ENCODE data around the gene JDP2.

JDP2 gene

DNA sequence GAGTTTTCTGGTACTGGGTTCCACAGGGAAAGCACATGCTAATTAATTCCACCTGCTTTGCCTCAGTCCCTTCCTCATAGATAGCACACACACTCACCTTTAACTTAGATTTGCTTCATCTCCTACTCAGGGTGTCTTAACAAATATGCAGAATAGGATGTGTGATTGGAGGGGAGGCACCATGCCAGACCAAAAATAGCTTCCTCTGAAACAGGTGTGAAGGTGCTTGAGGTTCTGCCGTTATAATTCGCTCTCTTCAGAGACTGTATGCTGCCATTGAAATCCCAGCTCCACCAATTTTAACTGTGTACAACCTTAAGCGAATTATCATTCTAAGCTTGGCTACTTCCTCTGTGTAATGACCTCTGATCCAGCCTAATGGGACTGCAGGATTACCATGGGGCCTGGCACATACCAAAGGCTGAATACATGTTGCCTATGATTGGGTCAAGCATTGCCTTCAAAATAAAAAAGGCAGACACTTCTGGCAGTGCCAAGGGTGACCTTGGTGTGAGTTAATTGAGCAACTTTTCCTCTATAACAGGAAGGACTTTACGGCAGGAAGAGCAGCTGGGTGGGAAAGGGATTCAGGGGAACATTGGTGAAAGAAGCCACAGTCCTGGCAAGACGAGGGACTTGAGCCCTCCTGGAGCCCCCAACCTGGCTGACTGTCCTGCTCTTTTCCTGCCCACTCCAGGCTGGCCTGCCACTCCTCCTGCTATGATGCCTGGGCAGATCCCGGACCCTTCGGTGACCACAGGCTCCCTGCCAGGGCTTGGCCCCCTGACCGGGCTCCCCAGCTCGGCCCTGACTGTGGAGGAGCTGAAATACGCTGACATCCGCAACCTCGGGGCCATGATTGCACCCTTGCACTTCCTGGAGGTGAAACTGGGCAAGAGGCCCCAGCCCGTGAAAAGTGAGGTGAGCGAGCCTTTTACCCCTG lies 9.7 kb downstream of the JDP2 start:
- no peak for DNase-seq (ENCODE audit: low spot score)

DNA sequence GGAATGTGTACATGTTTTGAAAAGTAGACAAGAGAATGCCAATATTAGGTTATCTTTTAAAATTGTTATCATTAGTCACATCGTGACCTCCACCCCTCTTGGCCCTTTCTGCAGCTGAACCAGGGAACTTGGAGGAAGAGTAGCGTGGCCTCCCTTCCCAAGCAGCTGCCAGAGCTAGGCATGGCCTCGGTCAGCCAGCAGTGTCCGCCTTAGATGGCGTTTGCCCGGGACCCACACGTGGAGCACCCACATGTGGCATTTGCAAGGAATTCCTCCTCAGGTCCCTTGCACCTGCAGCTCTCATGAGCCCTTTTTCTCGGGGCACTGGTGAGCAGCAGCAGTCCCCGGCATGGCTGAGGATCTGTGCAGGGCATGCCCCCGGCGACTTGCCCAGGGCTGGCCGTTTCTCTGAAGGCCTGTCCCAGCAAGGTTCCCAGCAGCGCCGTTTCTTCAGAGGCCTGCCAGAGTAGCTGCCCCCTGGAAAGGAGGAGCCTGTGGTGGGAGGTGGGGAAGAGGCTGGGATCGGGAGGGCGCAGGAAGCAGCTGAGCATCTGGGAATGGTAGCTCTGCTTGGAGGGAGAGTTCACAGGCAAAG lies 10.8 kb downstream of the JDP2 start:
- no peak for DNase-seq (ENCODE audit: low spot score)

DNA sequence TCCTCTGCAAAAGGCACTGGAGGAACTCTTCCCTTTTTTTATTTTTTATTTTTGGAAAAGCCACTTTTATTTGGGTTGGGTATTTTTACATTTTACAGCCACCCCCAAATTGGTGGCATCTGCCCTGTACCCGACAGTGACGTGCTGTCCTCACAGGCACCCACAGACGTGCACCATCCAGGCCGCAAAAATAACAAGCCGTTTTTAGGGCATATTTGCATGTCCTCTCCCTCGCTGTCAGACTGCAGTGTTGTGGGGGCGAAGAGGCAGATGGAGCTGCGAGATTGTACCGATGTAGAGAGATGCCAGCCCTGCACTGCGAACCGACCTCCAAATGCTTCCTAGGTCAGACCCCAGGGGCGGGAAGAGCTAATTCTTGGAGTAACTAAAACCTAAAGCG lies 12.2 kb downstream of the JDP2 start:
- no peak for DNase-seq (ENCODE audit: low spot score)

- DNase-seq (ENCODE audit: low spot score) = no peak
These were observed 13.1 kb downstream of the JDP2 start for GRCh38 chr14:75440733-75441477.

DNA sequence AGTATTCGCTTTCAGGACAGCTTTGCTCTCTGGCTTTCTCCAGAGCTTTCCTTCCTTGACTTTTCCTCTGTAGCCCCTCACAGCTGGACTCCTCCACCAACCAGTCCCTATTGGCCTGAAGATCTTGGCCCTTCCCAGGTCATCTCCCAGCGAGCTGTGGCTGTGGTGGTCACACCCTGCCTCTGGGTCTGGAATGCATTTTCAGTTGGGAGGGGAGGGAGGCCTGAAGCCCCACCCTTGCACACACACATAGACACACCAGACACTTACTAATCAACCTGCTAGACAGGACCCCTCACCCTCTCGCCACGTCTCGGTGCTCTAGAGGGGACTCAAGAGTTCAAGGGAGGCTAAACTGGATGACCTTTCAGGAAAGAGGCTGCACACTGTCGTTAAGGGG lies 13.9 kb downstream of the JDP2 start:
- no peak for DNase-seq (ENCODE audit: low spot score)

DNA sequence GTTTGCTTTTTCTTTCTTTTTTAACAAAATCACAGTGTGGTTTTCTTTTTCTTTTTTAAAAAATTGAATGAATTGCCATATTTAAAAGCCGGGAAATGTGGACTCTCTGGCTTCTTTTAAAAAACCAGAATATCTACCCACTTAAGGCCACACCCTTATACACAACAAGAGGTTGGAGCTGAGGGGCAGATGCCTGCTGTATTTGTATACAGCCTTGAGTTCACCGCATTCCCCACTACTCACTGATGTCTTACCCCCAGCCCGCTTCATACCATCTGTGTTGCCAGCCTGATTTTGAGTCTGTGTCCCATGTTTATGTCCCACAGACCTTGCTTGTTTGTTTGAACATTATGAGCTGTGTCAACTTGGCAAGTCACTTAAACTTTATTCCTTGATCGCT lies 14.3 kb downstream of the JDP2 start:
- DNase-seq (ENCODE audit: low spot score) = no peak

- DNase-seq (ENCODE audit: low spot score) = no peak
These were observed 14.8 kb downstream of the JDP2 start for GRCh38 chr14:75442642-75443041.

DNA sequence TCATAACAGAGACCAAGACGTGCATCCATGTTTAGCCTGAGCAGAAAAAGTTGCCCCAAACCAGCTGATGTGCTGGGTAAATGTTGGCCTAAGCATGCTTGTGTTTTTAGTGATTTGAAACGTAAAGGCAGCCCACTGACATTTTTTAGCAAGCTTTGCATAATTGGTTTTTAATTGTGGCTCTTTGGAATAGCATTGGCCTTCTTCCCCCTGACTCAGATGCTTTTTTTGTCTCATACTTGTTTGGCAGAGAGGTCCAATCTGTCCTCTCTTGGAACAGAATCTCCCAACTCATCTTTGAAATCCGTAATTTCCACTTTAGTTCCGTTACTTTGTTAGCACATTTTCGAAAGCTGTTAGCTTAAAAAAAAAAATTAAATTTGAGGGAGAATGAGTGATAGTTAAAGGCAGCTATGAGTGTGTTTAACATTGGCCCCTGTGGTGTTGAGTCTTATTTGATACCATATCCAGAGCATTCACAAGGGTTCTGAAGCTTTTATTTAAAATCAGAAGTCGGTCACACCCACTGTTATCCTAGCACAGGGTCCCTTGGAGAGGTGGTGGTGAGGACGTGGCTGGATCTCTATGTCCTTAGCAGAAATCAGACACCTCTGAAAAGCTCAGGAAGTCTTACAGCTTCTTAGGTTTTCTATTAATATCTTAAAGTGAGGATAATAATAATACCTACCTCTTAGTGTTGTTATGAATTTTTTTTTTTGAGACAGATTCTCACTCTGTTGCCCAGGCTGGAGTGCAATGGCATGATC lies 15.6 kb downstream of the JDP2 start:
- DNase-seq (ENCODE audit: low spot score) = no peak

DNA sequence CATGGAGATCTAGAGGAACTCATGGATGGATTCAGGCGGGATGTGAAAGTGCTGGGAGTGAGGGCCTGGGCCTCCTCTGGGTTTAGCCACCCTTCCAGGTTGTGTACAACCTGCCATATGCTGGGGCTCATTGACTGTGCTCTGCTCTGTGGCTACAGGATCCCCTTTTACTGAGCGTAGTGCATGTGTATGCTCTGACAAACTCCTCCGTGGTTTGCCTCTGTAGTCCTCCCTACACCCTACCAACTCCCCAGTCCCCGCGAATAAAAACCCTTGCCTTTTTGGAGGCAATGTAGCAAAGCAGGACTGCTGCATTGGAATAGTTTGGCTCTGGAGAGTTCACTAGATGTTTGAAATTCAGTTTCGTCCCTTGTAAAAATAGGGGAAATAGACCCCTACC lies 17.4 kb downstream of the JDP2 start:
- DNase-seq (ENCODE audit: low spot score) = no peak

GRCh38 chr14:75445963-75446362 lies 18.1 kb downstream of the JDP2 start:
- DNase-seq (ENCODE audit: low spot score) = no peak

- DNase-seq (ENCODE audit: low spot score) = no peak
These were observed 18.6 kb downstream of the JDP2 start for GRCh38 chr14:75446447-75446846.

GRCh38 chr14:75448209-75448608 lies 20.4 kb downstream of the JDP2 start:
- no peak for DNase-seq (ENCODE audit: low spot score)

DNA sequence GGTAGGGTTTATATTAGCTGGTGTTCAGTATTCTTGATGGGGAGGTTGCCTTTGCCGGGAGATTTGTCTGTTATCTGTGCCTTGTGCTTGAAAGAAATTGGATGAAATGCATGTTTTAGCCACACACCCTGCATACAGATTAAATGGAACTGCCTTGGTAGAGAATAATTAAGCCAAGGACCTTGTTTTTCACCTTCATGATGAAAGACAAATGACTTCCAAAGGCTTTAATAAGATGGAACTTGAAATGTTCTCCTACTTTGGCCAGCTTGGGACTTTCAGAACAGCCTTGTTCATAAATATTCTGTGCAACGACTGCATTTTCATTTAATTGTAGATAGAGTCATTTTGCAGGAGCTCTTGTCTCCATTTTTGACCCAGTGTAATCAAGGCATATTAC lies 21.2 kb downstream of the JDP2 start:
- no peak for DNase-seq (ENCODE audit: low spot score)

DNA sequence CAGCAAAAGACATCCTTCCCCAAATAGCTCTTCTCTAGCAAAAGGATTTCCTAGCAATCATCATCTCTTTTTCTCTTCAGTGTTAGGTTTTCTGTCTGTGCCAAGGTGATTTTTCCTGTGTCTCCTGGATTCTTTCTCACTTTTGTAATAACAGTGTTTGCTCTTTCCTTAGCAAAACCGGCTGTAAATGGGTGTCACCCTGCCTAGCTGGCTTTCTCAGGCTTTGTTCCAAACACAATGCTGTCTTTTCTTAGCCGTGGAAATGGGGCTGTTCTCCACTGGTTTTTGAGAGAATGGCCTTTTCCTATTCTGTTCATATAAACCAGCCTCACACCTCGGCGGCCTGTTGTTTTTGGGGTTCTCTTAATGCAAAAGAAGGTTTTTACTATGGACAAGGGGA lies 21.9 kb downstream of the JDP2 start:
- no peak for DNase-seq (ENCODE audit: low spot score)

DNA sequence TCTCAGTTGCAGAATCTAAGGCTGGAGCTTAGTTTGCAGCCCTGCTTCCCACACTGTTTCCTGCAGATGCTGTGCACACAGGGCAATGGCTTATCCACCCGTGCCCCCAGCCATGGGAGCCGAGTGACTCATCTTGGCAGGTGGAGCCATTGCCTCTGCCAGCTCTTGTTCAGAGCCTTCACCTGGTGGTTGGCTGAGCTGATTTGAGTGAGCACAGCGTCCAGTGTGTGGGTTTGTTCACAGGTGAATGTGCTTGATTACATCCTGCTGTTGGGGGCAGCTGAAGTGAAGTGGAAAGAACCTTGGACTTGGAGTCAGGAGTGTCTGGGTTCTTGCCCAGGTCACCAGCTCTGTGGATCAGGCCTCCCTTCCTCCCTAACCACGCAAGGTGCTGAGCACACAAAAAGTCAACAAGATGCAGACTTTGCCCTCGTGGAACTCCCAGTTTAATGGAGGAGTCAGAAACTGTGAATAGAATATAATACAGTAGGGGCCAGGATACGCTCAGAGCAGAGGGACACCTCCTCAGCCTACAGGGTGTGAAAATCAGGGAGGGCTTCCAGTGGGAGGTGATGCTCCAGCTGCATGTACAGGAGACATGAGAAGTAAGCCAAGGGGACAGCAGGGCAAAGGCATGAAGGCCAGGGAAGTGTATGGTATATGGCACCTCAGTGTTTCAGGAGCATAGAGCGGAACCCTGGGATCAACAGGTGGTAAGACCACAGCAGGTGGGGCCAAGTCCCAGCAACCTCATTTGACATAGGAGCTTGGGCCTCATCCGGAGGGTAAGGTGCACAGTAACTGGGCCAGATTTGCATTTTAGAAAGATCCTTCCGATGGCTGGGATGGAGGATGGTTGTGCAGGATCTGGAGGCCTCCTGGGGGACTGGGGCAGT lies 22.8 kb downstream of the JDP2 start:
- DNase-seq (ENCODE audit: low spot score) = no peak

GRCh38 chr14:75452324-75452723 lies 24.5 kb downstream of the JDP2 start:
- DNase-seq (ENCODE audit: low spot score) = no peak

DNA sequence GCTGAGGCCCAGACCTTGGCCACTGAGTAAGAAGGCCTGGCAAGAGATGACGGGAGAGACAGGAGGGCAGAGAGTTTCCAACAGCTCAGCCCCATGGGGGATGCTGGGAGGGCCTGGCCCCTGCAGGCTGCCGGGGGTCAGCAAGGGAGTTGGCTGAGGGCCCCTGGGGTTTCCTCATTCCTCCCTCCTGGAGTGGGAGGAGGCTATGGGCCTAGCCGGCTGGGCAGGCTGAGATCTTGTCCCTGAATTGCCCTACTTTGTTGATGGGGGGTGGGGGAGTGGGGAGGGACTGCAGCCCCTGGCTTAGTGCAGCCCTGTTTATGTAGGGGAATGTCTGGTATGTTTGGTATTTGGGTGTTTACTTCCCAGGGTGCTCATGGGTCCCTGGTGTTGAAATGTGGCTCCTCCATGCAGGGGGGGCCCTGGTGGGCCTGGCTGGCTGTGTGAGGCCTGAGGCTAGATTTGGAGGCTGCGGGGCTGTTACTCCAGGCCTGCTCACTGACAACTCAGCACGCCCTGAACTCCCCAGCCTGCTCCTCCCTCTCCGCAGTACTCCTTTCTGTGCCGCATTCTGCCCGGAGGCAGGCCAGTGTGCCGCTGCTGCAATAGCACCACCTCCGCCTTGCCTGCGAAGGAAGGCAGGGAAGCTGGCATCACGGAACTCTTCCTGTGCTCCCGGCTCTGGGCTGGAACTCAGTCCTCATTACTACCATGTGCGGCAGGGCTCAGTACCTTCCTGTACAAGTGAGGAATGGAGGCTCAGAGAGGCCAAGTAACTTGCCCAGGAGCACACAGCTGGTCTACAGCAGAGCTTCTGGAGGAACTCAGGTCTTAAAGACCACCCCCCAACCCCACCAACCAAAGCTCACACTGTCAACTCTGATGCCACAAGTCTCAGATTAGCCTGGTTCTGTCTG lies 25.3 kb downstream of the JDP2 start:
- DNase-seq (ENCODE audit: low spot score) = no peak

- no peak for DNase-seq (ENCODE audit: low spot score)
These were observed 26.1 kb downstream of the JDP2 start for GRCh38 chr14:75453817-75454434.

DNA sequence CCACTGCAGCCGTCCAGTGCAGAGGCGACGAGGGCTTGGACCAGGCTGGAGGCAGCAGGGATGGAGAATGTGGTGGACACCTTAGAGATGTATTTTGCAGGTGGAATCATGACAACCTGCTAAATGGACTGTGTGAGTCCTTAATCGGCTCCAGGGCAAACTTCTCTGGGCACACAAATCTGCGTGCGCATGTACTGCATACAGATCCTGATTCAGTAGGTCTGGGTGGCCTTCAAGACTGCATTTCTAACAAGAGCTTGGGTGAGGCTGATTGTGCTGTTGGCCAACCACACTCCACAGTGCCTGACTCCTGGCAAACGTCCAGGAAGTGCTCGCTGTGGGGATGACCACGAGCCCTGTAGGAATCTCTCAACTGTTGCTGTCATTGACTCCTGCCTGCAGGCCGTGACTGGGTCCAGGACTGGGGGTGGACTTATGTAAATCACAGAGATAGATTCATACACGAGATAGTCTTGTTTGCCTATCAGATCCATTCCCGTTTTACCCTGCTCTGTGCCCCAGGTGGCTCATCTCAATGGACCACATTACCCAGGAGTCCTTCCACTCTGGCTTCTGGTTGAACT lies 27.2 kb downstream of the JDP2 start:
- DNase-seq (ENCODE audit: low spot score) = no peak

Data from CD4-positive, alpha-beta T cell treated with Interleukin-6 at 100 ng/mL for 8 hours (primary cell).